Stimulated activated CD4-positive, alpha-beta T cell treated with anti-CD3 and anti-CD28 coated beads, TNF-alpha, amount 100 ng/mL, for 4 hours (primary cell): ENCODE data around the gene FCN3.
"Not testable (repeated sequence)": the region's sequence is repeated elsewhere in the genome, so short reads cannot be mapped to it uniquely, and the experiment has no call there.

Experiments used
- DNase-seq, 3 experiments: peaks; one replicate each; pipeline ENCODE4 v3.0.0-alpha.2; 2020; ENCODE audit warnings: low read depth in 3 of 3

FCN3 gene

DNA sequence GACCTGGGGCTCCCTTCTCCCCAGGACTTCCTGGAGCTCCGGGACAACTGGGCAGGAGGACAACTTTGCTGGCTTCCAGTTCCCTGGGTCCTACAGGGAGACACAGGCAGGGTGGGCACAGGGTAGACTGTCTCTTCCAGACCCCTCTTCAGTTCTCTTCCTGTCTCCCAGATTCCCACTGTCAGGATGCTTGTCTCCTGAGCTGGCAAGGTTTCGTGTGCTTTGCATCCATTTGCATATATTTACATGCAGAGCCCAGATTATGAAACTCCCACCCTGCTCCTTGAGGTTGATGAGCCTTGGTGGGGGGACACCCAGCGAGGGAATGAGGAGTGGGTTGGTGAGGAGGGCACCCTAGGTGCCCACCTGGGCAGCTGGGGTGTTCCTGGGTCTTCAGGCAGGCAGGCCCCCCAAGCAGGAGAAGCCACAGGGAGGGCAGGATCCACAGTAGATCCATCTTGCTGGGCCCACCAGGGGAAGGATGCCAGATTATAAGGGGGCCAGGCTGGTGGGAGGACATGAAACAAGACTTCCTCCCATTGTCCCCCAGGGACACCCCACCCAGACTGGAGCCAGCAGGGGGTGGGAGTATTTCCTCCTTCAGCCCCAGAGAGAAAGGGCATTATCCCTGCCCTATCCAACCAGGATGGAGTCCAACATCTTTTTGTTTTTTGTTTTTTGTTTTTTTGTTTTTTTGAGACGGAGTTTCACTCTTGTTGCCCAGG is at the start of gene FCN3:
Gene FCN3, minus strand, starts transcription at position 463 of the 725 bp plus-strand sequence. Its CDS starts 6 bp downstream, at position 457.
- DNase-seq = no peak

DNA sequence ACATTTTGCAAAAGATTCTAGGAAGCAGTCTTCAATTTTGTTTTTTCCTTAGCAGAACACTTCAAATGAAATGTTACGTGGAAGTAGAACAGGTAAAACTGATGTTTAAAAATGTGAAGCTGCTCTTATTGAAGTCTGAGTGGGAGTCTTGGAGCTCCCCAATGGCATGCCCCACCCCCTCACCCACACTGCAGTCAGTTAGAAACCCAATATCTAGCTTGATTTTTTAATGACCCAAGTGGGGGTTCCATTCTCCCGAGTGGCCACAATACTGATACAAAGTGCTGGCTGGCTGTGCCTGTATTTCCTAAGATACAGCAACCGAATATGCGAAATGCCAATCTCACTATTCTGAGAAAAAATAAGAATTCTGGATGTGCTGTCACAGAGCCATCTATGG is 49.1 kb upstream of the FCN3 start:
- DNase-seq = no peak

GRCh38 chr1:27418326-27419185 is 43.9 kb upstream of the FCN3 start:
- no peak for DNase-seq

GRCh38 chr1:27417713-27418112 is 43.1 kb upstream of the FCN3 start:
- DNase-seq = no peak

DNA sequence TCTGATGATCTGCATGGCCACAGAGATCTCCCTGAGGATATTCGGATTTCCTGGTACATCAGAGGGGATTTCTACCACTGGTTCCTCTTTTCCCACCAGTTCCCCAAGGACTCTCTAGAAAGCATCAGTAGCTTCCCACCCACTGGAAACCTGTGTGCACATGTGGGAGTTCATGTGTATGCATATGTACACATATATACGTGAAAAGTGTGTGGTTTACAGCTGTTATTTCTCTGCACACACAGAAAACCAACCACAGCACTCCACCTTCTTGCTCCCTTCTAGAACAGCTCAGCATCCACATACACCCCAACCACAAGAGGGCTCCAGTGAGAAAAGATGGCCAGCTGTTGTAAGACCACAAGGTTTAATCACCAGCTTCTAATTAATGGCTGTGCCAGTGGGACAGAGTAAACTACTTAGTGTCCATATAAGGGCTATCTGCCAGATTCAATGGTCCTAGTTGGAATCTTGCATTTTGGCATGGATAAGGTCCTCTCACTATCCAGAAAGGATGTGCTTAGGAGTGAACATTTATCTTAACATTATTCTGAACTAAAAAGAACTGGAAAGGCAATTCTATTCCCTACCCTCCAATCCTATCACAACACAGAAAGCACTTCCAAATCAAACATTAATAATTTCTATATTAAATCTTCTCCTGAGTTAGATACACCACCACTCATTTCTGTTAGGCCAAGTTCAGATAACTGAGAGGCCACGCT is 41.9 kb upstream of the FCN3 start:
- DNase-seq = no peak

DNA sequence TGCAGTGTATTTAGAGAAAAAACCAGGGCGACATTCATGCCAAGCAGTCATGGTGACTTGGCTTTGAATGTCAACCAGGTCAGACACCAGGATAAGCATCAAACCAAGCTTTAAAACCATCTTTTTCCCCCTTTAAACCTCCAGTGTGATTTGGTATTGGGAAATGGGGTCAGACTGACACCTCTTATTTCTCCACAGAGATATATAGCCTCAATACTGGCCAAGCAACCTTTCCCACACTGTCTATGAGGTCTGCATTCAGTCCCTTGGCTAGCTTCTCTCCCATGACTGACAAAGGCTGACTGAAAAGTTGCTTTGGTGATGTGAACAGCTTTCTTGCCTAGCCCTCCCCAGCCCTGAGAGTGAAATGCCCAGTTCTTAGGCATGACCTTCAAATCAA is 39.5 kb upstream of the FCN3 start:
- no peak for DNase-seq

GRCh38 chr1:27413004-27413403 is 38.4 kb upstream of the FCN3 start:
- no peak for DNase-seq

- no peak for DNase-seq
Observed at GRCh38 chr1:27412502-27412901, 37.9 kb upstream of the FCN3 start.

DNA sequence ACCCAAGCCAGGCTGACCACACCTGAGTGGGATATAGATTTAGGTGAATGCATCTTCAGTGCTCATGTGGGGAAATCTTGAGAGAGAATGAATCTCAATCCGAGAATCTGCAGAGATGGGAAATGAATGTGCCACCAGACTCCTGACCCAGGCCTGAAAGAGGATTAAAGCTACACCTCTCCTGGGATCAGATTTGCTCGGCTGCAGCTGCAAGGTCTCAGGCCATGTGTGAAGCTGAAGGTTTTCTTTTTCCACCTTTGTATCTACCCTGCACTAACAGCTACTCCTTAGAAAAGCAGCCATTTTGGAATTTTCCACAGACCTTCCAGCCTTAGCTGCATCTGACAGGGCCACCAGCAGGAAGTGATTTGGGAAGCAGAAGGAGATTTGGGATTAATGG is 36.1 kb upstream of the FCN3 start:
- no peak for DNase-seq

DNA sequence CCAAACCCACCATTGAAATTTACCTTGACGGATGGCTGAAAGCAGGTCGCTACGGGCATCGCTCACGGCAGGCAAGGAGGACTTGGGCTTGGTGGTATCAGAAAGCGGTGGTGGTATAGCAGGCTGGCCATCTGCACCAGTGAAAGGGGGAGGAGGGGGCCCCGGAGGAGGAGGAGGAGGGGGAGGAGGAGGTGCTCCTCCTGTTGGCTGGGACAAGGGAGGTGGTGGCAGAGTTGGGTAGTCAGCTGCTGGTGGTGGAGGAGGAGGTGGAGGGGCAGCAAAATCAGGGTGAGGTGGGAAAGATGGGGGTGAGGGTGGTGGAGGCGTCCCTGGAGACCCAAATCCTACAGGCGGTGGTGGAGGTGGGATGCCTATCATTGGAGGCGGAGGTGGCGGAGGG is 35.0 kb upstream of the FCN3 start:
- DNase-seq = no peak

DNA sequence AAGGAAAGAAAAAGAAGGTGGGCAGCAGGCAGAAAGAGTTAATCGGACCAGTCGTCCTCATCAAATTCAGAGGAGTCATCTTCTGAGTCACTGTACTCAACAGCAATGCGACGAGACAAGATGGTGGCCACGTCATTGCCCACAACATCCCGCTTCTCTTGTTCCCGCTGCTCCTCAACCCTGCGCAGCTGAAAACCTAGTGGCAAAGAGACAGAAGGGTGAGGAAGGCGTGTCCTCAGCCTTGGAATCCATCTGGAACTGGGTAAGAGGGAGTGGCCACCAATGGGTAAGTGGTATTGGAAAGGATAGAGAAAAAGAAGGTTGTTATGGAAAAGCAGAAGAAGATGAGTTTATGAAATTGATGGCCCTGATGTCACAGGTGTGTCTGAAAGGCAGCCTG is 33.5 kb upstream of the FCN3 start:
- no peak for DNase-seq

DNA sequence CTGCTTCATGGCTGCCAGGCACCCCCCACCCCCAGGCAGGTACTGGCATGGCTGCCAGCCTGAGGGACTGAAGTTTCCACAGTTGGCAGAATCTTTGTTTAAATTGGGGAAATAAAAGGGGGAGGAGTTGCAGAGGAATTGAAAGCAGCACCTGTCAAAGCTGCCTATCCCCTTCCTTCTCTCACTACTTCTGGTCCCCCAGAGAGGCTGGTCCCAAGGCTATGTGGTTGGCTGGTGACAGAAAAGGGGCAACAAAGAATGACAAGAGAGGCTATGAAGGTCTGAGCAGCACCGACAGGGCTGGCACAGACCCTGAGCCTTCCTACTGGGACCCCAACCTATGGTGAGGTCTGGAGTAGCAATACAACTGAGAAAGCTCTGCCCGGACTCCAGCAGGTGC is 32.2 kb upstream of the FCN3 start:
- not testable (repeated sequence) for DNase-seq

GRCh38 chr1:27406362-27406680 is 31.7 kb upstream of the FCN3 start:
- no peak for DNase-seq

- DNase-seq = not testable (repeated sequence)
Observed at GRCh38 chr1:27405598-27406361, 31.2 kb upstream of the FCN3 start.

GRCh38 chr1:27405074-27405473 is 30.4 kb upstream of the FCN3 start:
- DNase-seq = no peak

- no peak for DNase-seq
Observed at GRCh38 chr1:27403931-27404330, 29.3 kb upstream of the FCN3 start.

GRCh38 chr1:27403065-27403726 is 28.6 kb upstream of the FCN3 start:
- DNase-seq = no peak

- DNase-seq = no peak
Observed at GRCh38 chr1:27402349-27402754, 27.7 kb upstream of the FCN3 start.

- no peak for DNase-seq
Observed at GRCh38 chr1:27400963-27401341, 26.3 kb upstream of the FCN3 start.

- DNase-seq = no peak
Observed at GRCh38 chr1:27400082-27400962, 25.7 kb upstream of the FCN3 start.
